Activated T-cell treated with anti-CD3 and anti-CD28 coated beads, Interleukin-2, amount 50 U/mL, for 48 hours (primary cell): ENCODE data around the gene CSTA.

Experiments
- DNase-seq, 2 experiments: peaks; one replicate each; pipeline ENCODE4 v3.0.0-alpha.2; 2020

The CSTA gene, protein sequence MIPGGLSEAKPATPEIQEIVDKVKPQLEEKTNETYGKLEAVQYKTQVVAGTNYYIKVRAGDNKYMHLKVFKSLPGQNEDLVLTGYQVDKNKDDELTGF

DNA sequence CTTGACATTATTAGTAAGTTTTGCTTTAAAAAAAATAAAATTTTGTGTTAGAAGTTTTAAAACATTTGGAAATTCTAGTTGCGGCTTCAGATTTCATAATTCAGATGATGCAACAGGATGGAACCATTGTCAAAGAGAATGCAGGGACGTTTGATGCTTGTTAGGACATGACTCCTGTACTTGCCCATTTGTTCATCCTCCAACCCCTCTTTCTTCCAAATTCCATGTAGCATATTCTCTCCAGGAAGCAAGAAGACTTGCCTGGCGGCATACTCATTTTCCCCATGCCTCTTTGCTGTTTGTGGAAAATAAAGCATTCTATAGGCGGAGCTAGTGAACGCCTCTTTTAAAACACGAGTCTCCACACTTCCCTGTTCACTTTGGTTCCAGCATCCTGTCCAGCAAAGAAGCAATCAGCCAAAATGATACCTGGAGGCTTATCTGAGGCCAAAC, at the start of gene CSTA:
Gene CSTA, plus strand, starts transcription at position 378 of the 453 bp plus-strand sequence. Its CDS starts 45 bp downstream, at position 423.
- no peak for DNase-seq

DNA sequence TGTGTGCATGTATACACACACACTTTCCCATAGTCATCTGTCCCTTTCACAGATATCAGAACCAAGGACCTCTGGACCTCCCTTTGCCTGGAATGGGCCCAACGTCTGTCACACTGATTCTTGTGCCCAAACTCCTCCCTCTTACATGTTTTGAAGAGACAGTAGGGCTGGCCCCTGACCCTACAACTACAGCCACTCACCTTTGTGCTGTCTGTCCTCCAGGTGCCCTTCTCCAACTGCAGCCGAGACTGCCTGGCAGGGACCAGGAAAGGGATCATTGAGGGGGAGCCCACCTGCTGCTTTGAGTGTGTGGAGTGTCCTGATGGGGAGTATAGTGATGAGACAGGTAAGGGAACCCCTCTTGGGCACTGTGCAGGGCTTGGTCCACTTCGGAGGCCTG, 43.2 kb upstream of the CSTA start:
- no peak for DNase-seq

DNA sequence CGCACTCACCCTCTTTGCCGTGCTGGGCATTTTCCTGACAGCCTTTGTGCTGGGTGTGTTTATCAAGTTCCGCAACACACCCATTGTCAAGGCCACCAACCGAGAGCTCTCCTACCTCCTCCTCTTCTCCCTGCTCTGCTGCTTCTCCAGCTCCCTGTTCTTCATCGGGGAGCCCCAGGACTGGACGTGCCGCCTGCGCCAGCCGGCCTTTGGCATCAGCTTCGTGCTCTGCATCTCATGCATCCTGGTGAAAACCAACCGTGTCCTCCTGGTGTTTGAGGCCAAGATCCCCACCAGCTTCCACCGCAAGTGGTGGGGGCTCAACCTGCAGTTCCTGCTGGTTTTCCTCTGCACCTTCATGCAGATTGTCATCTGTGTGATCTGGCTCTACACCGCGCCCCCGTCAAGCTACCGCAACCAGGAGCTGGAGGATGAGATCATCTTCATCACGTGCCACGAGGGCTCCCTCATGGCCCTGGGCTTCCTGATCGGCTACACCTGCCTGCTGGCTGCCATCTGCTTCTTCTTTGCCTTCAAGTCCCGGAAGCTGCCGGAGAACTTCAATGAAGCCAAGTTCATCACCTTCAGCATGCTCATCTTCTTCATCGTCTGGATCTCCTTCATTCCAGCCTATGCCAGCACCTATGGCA, 41.1 kb upstream of the CSTA start:
- no peak for DNase-seq

GRCh38 chr3:122284486-122284885, 40.6 kb upstream of the CSTA start:
- no peak for DNase-seq

- DNase-seq: no peak
Observed at GRCh38 chr3:122294359-122294758, 30.7 kb upstream of the CSTA start.

- no peak for DNase-seq
Observed at GRCh38 chr3:122295266-122296062, 29.6 kb upstream of the CSTA start.

DNA sequence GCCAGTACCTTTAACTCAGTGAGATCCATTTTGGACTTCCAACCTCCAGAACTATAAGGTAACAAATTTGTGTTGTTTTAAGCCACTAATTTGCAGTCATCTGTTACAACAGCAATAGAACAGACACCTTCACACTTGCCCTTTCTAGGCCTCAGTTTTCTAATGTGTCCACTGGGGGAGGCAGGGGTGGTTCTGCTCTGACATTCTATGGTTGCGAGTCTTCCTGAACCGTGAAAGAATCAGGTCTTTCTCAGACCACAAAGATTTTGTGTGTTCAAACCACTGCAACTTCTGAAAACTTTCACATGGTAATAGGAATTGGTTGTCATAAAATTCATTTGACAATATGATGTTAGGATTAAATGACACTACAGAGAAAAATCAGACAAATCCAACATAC, 26.8 kb upstream of the CSTA start:
- DNase-seq: peak; percentile 44 to 46

DNA sequence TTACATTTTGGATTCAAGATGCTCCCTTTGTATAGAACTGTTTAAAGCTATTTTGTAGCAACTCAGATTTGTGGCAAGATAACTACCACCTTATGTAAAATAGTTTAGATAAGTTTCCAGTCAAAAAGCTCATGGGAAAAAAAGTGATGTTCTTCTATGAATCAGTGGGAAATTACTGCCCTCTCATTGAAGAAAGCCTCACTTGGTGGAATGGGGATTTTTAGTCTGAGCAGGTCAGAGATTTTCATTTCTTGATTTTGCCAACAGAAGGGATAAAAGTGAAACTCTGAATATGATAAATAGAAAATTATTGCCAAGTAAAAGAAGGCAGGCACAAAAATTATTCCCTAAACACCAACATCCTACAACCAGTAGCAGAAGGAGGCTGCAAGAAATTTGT, 25.8 kb upstream of the CSTA start:
- DNase-seq: no peak

GRCh38 chr3:122299872-122300460, 25.1 kb upstream of the CSTA start:
- DNase-seq: peak; percentile 33 to 43

DNA sequence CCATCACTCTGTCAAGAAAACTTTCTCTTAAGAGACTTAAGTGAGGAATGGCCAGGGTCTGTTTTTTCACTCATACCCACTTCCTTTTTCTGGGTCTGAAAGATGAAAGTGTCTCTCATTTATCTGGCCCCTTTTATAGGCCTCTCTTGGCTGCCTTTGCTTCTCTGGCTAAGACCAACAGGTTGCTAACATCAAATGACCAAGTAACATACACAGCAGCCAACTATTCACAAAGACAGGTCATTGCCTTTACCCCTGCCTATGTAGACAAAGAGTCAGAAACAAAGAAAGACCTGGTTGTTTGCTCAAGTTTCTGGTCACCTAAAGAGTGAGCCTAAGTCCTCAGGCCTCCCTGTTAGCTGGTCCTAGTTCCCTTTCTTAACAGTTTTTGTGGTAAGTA, 24.0 kb upstream of the CSTA start:
- no peak for DNase-seq

GRCh38 chr3:122305818-122306621, 19.0 kb upstream of the CSTA start:
- no peak for DNase-seq

DNA sequence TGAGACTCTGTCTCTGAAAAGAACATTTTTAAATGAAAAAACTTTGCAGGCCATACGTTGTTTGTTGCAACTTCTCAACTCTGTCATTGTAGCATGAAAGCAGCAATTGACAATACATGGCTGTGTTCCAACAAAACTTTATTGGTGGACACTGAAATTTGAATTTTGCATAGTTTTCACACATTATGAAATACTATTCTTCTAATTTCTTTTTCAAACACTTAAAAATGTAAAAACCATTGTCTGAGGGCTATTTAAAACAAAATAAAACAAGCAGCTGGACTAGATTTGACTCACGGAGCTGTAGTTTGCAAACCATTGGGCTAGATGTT, 18.5 kb upstream of the CSTA start:
- no peak for DNase-seq

- no peak for DNase-seq
Observed at GRCh38 chr3:122307094-122307687, 17.9 kb upstream of the CSTA start.

DNA sequence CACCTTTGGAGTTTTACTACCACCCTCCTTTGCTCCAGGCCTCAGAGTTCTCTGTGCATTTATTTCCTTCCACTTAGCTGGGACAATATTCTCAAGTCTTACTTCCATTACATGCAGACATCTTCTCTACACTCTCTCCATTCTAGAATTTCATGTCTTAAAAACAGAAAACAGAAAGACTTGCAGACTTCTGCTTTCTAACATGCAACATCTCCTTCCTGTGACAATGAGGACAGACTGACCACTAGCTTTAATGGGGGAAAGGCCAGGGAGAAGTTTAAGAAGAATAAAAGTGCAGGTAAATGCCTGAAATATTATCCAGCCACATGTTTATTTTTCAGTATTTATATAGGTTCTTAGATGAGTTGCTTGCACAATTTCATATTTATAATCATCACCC, 17.1 kb upstream of the CSTA start:
- no peak for DNase-seq

- DNase-seq: no peak
Observed at GRCh38 chr3:122310361-122310760, 14.7 kb upstream of the CSTA start.

DNA sequence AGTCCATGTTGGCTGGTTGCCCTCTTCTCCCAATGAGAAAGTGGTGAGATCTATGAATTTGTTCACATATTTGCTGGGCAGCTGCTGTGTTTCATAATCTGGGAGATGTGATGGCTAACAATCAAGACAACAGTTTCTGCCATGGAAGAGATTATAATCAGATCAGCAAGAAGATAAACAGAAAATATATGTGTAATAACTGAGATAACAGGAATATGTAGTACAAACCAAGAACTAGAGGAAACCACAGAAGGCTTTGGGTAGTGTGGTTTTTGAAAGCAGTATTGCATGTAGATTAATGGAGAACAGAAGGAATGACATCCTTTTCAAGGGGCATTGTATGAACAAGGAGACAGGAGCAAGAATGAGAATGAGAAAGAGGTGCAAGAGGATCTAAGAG, 12.2 kb upstream of the CSTA start:
- no peak for DNase-seq

- DNase-seq: no peak
Observed at GRCh38 chr3:122313281-122313680, 11.8 kb upstream of the CSTA start.

GRCh38 chr3:122314228-122314876, 10.7 kb upstream of the CSTA start:
- DNase-seq: no peak

- DNase-seq: no peak
Observed at GRCh38 chr3:122315619-122316018, 9.4 kb upstream of the CSTA start.

- DNase-seq: no peak
Observed at GRCh38 chr3:122316368-122316767, 8.7 kb upstream of the CSTA start.

GRCh38 chr3:122318620-122319019, 6.4 kb upstream of the CSTA start:
- DNase-seq: no peak
